ENCODE results near the gene RTL9. TPM values are rescaled to one million over a fixed set of nuclear protein-coding genes. Genes with fewer than 3 reads are reported as not detected.
"Not testable (repeated sequence)": the region's sequence is repeated elsewhere in the genome, so short reads cannot be mapped to it uniquely, and the experiment has no call there.

The RTL9 gene
- total and polyA plus RNA-seq, 2 experiments from 2014 or later, result 0.20 to 0.97 TPM

DNA sequence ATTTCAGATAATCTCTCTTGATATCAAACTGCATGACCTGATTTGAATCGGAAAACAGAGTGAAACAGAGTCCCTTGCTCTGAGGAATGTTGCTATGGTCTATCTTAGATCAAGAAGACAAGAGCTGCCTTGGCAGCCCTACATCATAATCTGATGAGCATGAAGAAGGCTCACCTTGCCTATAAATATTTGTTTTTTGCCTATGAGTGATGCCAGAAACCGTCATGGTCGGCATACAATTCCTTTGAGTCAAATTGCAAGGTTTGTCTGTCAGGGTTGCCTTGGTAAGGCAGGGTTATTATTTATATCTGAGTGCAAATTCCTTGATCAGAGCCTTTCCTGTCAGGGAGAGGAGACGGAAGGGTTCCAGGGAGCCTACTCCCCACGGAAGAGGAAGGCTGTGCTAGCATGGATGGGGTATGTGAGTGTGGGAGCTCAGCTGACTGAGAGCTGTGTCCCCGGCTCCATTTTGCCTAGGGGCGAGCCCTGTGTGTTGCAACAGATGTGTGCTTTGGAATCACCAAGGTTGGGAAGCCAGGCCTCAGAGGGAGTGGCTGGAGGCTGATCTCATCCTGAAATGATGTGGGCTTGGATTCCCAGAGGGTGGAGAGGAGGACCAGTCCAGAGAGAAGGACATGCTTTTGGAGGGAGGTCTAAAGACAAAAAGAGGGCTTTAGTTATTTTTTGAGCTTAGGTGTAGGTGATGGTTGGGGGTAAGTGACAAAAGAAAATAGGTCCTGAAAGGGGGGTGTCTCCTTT is 43.6 kb downstream of the RTL9 start:
- peak; percentile 86 for DNase-seq
- in situ Hi-C loops (cut with MboI), result loop anchor here (25.0 kb wide), 2 partner anchors 490 to 690 kb away; no protein-coding TSS in a partner anchor
- H3K9me2 ChIP-seq (ENCODE audit: insufficient read depth), result no peaks in the 10 kb centered on the region
- TF ChIP-seq EZH2 (IDR thresholded peaks at IDR 0.05; ENCODE audit: insufficient read depth, poor library complexity, severe bottlenecking) (no peak), EZH2phosphoT487 (IDR thresholded peaks at IDR 0.05; ENCODE audit: insufficient read depth, low read depth) (no peak)
- WGBS, 2 experiments (ENCODE audit: low coverage in 1 of 2, low lambda C conversion rate in 2 of 2, missing lambda C conversion rate in 2 of 2), result 48 to 69% methylated on average over 5 to 7 of the region's 7 CpGs
- H3K4me3 ChIP-seq, result no peak overlapping the region
- H3K4me2 ChIP-seq (ENCODE audit: unreplicated experiment), result peak overlapping the region; percentile 62
- no peaks in the 10 kb centered on the region for H3K36me3 ChIP-seq (ENCODE audit: low read depth)
- H3F3A ChIP-seq (ENCODE audit: insufficient read depth), result peaks cover 21% of the 10 kb centered on the region
- H2AFZ ChIP-seq, result peak overlapping the region; percentile 85
- no peaks in the 10 kb centered on the region for H3K9me3 ChIP-seq (ENCODE audit: low read depth)
- peaks cover 31% of the 10 kb centered on the region for H3K4me1 ChIP-seq (ENCODE audit: insufficient read depth)
- no peaks in the 10 kb centered on the region for H3K27me3 ChIP-seq (replicated peaks; ENCODE audit: insufficient read depth)
- H3K79me2 ChIP-seq (ENCODE audit: insufficient read depth), result no peaks in the 10 kb centered on the region
- peak overlapping the region; percentile 94 for H3K27ac ChIP-seq
- no peaks in the 10 kb centered on the region for H4K20me1 ChIP-seq (ENCODE audit: insufficient read depth)
- H3K9ac ChIP-seq, result peak overlapping the region; percentile 67

DNA sequence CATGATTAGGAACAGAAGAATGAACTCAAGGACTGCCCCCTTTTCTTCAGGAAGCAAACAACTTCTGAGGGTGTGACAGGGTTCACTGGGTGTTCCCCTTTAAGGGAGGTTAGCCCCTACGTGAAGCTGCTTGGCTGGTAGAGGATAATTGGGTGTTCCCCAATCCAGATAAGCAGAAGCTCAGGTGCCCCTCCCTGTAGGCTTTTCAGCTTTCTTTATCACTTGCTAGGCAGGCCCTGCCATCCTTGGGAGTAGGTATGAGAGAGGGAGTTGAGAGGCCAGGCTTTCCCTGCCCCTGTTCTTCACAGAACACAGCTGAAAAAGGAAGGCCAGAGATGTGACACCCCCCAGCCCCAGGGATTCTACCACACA is 44.2 kb downstream of the RTL9 start:
- Histone ChIP-seq H3K4me1 (ENCODE audit: insufficient read depth) (peaks cover 29% of the 10 kb centered on the region), H3K79me2 (ENCODE audit: insufficient read depth) (no peaks in the 10 kb centered on the region), H2AFZ (peak overlapping the region; percentile 85), H3K9me2 (ENCODE audit: insufficient read depth) (no peaks in the 10 kb centered on the region), H3K4me2 (ENCODE audit: unreplicated experiment) (peak overlapping the region; percentile 62), H4K20me1 (ENCODE audit: insufficient read depth) (no peaks in the 10 kb centered on the region), H3K27me3 (replicated peaks; ENCODE audit: insufficient read depth) (no peaks in the 10 kb centered on the region), H3K27ac (peak overlapping the region; percentile 94), H3K9me3 (ENCODE audit: low read depth) (no peaks in the 10 kb centered on the region), H3K9ac (peak overlapping the region; percentile 67), H3K4me3 (no peak overlapping the region), H3F3A (ENCODE audit: insufficient read depth) (peaks cover 20% of the 10 kb centered on the region), H3K36me3 (ENCODE audit: low read depth) (no peaks in the 10 kb centered on the region)
- DNase-seq, result no peak
- in situ Hi-C loops (cut with MboI), result loop anchor here (25.0 kb wide), 2 partner anchors 491 to 691 kb away; no protein-coding TSS in a partner anchor
- TF ChIP-seq EZH2 (IDR thresholded peaks at IDR 0.05; ENCODE audit: insufficient read depth, poor library complexity, severe bottlenecking) (no peak), EZH2phosphoT487 (IDR thresholded peaks at IDR 0.05; ENCODE audit: insufficient read depth, low read depth) (no peak)
- 0% methylated on average over 1 of the region's 1 CpG for WGBS, 2 experiments (ENCODE audit: low coverage in 1 of 2, low lambda C conversion rate in 2 of 2, missing lambda C conversion rate in 2 of 2)

DNA sequence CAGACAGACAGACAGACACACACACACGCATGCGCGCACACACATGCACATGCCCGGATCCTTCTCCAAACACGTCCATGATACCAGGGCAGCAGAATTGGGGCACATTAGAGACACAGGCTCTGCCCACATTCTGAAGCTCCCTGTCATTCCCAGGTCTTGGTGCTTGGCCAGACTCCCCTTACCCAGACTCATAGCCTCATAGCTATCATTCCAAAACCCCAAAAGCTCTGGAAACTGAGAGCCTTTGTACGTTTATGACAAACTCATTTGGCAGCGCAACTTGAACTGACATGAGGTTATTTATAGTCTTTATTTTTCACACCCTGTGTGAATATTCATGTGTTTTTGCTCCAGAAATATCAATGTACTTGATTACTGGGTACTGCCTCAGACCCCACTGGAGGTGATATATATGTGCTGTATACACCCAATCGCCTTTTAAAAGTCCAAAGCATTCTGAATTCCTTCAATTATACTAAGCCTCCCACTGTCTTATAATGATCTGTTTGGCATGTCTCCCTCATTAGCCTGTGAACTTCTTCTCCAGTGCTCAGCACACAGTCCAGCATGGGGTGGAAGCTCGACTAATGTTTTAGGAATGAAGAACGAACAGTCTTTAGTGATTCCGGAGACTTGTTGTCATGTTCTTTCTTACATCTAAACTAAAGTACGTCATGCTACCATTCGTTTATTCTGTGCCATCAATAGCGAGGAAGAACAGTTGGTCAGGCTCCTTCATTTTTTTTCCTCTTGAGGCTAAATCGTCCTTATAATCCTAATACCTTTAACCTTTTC is 45.0 kb downstream of the RTL9 start:
- Histone ChIP-seq H3K4me3 (0 out of 2 replicates have a peak overlapping the region, but pooled peaks have one; percentile 7), H3K9me3 (ENCODE audit: low read depth) (no peaks in the 10 kb centered on the region), H3K9me2 (ENCODE audit: insufficient read depth) (no peaks in the 10 kb centered on the region), H3F3A (ENCODE audit: insufficient read depth) (peaks cover 20% of the 10 kb centered on the region), H3K27ac (peak overlapping the region; percentile 94), H3K4me2 (ENCODE audit: unreplicated experiment) (peak overlapping the region; percentile 62), H4K20me1 (ENCODE audit: insufficient read depth) (no peaks in the 10 kb centered on the region), H3K9ac (peak overlapping the region; percentile 67), H3K79me2 (ENCODE audit: insufficient read depth) (no peaks in the 10 kb centered on the region), H2AFZ (peak overlapping the region; percentile 81), H3K27me3 (replicated peaks; ENCODE audit: insufficient read depth) (no peaks in the 10 kb centered on the region), H3K36me3 (ENCODE audit: low read depth) (no peaks in the 10 kb centered on the region), H3K4me1 (ENCODE audit: insufficient read depth) (peaks cover 29% of the 10 kb centered on the region)
- 22% methylated on average over 15 of the region's 15 CpGs for WGBS, 2 experiments (ENCODE audit: low coverage in 1 of 2, low lambda C conversion rate in 2 of 2, missing lambda C conversion rate in 2 of 2)
- in situ Hi-C loops (cut with MboI), result loop anchor here (25.0 kb wide), 2 partner anchors 491 to 691 kb away; no protein-coding TSS in a partner anchor
- TF ChIP-seq EZH2phosphoT487 (IDR thresholded peaks at IDR 0.05; ENCODE audit: insufficient read depth, low read depth) (no peak), EZH2 (IDR thresholded peaks at IDR 0.05; ENCODE audit: insufficient read depth, poor library complexity, severe bottlenecking) (no peak)
- DNase-seq, result peak; percentile 82

DNA sequence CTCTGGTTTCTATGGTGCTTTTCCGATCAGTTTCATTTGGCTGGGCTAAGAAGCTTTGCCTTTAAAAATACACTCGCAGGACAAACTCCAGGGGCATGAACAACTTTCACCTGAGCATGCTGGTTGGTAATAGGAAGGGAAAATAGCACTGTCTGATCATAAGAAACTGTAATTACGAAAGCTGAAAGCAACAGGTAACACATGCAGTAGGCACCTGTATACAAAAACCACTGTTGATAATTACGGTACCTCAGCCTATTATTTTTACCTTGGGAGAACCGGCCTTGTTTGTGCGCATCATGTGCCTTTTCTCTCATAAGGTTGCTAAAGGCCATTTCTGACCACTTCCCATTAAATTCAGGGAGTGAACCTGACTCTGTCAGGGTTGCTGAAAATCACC is 45.7 kb downstream of the RTL9 start:
- peak overlapping the region; percentile 94 for H3K27ac ChIP-seq
- H3K79me2 ChIP-seq (ENCODE audit: insufficient read depth), result no peaks in the 10 kb centered on the region
- H3K4me3 ChIP-seq, result no peak overlapping the region
- H3K9ac ChIP-seq, result peak overlapping the region; percentile 67
- in situ Hi-C loops (cut with MboI), result loop anchor here (25.0 kb wide), 2 partner anchors 492 to 692 kb away; no protein-coding TSS in a partner anchor
- 66 to 67% methylated on average over 6 of the region's 6 CpGs for WGBS, 2 experiments (ENCODE audit: low coverage in 1 of 2, low lambda C conversion rate in 2 of 2, missing lambda C conversion rate in 2 of 2)
- H4K20me1 ChIP-seq (ENCODE audit: insufficient read depth), result no peaks in the 10 kb centered on the region
- H3K4me2 ChIP-seq (ENCODE audit: unreplicated experiment), result peak overlapping the region; percentile 62
- peaks cover 21% of the 10 kb centered on the region for H3F3A ChIP-seq (ENCODE audit: insufficient read depth)
- TF ChIP-seq EZH2 (IDR thresholded peaks at IDR 0.05; ENCODE audit: insufficient read depth, poor library complexity, severe bottlenecking) (no peak), EZH2phosphoT487 (IDR thresholded peaks at IDR 0.05; ENCODE audit: insufficient read depth, low read depth) (no peak)
- H2AFZ ChIP-seq, result peak overlapping the region; percentile 81
- H3K9me3 ChIP-seq (ENCODE audit: low read depth), result no peaks in the 10 kb centered on the region
- H3K27me3 ChIP-seq (replicated peaks; ENCODE audit: insufficient read depth), result no peaks in the 10 kb centered on the region
- H3K9me2 ChIP-seq (ENCODE audit: insufficient read depth), result no peaks in the 10 kb centered on the region
- no peaks in the 10 kb centered on the region for H3K36me3 ChIP-seq (ENCODE audit: low read depth)
- DNase-seq, result no peak
- H3K4me1 ChIP-seq (ENCODE audit: insufficient read depth), result peaks cover 29% of the 10 kb centered on the region

DNA sequence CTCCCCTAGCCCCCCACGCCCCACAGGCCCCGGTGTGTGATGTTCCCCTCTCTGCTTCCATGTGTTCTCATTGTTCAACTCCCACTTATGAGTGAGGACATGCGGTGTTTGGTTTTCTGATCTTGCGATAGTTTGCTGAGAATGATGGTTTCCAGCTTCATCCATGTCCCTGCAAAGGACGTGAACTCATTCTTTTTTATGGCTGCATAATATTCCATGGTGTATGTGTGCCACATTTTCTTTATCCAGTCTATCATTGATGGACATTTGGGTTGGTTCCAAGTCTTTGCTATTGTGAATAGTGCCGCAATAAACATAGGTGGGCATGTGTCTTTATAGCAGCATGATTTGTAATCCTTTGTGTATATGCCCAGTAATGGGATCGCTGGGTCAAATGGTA is 47.6 kb downstream of the RTL9 start:
- H3K4me3 ChIP-seq; H3K4me2 ChIP-seq (ENCODE audit: unreplicated experiment); H3K36me3 ChIP-seq (ENCODE audit: low read depth); H3K9me3 ChIP-seq (ENCODE audit: low read depth); H3K27ac ChIP-seq; DNase-seq; H3K9ac ChIP-seq; H2AFZ ChIP-seq; H3K79me2 ChIP-seq (ENCODE audit: insufficient read depth); H3K27me3 ChIP-seq (replicated peaks; ENCODE audit: insufficient read depth); H3K9me2 ChIP-seq (ENCODE audit: insufficient read depth); H4K20me1 ChIP-seq (ENCODE audit: insufficient read depth): not testable (repeated sequence)
- peaks cover 41% of the 10 kb centered on the region for H3K4me1 ChIP-seq (ENCODE audit: insufficient read depth)
- in situ Hi-C loops (cut with MboI), result loop anchor here (25.0 kb wide), 2 partner anchors 494 to 694 kb away; no protein-coding TSS in a partner anchor
- H3F3A ChIP-seq (ENCODE audit: insufficient read depth), result peaks cover 25% of the 10 kb centered on the region
- 91 to 98% methylated on average over 7 of the region's 7 CpGs for WGBS, 2 experiments (ENCODE audit: low coverage in 1 of 2, low lambda C conversion rate in 2 of 2, missing lambda C conversion rate in 2 of 2)

Measured in GM23248 (cell line).